NCI-H2081 treated with DMSO at 0.1 percent for 48 hours (cell line): ENCODE results near the gene SLC5A6.

ENCODE experiments used
- DNase-seq: peaks from one replicate; lab custom pipeline; 2025; lab: John Stamatoyannopoulos, UW

SLC5A6 gene

DNA sequence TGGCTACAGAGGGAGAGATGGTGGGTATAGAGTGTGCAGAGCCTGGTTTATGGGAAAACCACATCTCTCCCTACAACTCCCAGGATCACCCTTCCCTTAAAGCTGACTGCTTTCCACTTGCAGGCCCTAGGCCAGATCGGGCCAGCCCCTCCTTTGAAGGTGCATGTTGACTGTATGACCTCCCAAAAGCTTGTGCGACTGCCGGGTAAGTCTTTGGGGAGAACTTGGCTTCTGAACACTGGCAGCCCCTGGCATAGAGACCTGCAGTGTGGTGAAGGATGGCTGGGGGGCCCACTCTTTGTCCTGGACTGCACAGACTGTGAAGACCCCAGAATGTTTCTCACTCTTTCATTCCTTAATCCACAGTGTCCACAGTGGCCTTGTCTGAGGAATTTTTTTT lies 24.6 kb upstream of the SLC5A6 start:
- DNase-seq: no peak

DNA sequence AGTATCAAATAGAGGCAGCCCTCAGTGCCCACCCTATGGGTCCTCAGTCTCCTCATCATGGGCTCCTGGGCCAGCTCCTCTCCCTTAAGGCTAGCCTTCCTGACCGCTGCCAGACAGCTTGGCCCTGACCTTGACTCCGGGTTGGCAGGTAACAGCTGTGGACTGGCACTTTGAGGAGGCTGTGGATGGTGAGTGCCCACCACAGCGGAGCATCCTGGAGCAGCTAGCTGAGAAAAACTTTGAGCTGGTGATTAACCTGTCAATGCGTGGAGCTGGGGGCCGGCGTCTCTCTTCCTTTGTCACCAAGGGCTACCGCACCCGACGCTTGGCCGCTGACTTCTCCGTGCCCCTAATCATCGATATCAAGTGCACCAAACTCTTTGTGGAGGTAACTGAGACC lies 24.1 kb upstream of the SLC5A6 start:
- no peak for DNase-seq

DNA sequence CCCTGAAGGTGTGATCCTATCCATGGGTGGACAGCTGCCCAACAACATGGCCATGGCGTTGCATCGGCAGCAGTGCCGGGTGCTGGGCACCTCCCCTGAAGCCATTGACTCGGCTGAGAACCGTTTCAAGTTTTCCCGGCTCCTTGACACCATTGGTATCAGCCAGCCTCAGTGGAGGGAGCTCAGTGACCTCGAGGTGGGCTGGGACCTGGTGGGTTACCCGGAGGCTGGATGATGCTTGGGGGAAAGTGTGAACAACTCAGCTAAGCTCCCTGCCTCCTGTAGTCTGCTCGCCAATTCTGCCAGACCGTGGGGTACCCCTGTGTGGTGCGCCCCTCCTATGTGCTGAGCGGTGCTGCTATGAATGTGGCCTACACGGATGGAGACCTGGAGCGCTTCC lies 21.3 kb upstream of the SLC5A6 start:
- DNase-seq: no peak

DNA sequence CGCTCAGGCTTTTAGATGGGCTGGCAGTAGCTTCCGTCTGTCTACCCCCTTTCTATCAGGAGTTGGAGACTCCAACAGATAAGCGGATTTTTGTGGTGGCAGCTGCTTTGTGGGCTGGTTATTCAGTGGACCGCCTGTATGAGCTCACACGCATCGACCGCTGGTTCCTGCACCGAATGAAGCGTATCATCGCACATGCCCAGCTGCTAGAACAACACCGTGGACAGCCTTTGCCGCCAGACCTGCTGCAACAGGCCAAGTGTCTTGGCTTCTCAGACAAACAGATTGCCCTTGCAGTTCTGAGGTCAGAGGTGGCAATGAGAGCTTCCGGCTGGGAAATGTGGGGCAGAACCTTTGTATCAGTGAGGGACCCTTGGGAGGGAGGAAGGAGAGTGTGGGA lies 19.9 kb upstream of the SLC5A6 start:
- DNase-seq: no peak

DNA sequence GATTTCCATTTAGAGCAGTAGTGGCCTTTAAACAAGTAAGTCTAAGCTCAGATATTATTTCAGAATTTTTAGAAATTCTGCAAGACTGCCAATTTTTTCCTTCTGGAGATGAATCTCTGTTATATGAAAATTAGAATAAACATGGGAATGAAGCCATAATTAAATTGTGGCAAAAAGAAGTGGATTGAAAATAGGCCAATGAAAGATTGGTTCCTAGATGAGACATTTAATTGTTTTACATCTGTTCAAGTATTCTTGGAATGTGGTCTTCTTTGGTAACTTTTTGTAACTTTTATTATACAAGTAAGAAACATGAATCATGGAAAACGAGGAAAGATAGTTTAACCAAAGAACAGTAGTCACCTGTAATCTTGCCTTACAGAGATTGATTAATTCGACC lies 15.4 kb upstream of the SLC5A6 start:
- DNase-seq: no peak

DNA sequence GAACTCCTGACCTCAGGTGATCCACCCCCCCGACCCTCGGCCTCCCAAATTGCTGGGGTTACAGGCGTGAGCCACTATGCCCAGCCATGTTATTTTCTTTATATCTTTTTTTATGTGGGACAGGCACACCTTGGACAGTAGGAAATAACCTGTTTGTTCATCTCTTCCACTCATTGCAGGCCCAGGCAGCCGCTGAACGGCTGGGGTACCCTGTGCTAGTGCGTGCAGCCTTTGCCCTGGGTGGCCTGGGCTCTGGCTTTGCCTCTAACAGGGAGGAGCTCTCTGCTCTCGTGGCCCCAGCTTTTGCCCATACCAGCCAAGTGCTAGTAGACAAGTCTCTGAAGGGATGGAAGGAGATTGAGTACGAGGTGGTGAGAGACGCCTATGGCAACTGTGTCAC lies 13.5 kb upstream of the SLC5A6 start:
- DNase-seq: no peak

DNA sequence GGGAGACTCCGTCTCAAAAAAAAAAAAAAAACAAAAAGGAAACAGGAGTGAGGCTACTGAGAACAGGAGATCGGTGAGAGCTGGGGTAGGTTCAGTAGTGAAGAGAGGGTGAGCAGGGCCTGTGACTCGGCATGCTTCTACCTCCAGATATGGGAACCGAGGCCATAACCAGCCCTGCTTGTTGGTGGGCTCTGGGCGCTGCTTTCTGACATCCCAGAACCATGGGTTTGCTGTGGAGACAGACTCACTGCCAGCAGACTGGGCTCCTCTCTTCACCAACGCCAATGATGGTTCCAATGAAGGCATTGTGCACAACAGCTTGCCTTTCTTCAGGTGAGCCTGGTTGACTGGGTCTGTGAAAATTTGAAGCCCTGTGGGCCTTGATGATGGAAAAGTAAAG lies 11.3 kb upstream of the SLC5A6 start:
- no peak for DNase-seq

DNA sequence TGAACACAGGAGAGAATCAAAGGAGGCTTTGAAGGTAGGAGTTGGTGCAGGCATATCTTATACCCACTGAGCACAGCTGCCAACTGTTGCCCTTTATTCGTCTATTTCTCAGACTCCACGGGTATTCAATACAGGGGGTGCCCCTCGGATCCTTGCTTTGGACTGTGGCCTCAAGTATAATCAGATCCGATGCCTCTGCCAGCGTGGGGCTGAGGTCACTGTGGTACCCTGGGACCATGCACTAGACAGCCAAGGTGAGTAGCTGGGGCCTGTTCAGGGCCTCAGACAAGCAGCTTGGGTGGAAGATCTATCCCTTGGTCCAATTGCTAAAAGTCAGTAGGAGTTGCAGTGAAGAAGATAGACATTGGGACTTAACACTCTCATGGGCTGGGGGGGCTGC lies 10.3 kb upstream of the SLC5A6 start:
- DNase-seq: no peak

DNA sequence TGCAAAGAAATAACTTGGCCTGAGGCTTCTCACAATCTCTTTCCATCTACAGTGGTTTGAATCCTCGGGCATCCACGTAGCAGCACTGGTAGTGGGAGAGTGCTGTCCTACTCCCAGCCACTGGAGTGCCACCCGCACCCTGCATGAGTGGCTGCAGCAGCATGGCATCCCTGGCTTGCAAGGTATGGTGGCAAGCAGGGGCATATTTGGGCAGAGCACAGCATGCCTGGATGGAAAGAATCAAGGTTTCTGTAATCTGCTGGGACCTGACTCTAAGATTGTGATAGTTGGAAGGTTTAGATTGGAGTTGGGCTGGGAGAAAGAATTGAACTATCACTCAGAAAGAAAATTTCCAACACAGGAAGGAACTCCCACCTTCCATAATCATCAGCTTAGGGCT lies 9.1 kb upstream of the SLC5A6 start:
- no peak for DNase-seq

DNA sequence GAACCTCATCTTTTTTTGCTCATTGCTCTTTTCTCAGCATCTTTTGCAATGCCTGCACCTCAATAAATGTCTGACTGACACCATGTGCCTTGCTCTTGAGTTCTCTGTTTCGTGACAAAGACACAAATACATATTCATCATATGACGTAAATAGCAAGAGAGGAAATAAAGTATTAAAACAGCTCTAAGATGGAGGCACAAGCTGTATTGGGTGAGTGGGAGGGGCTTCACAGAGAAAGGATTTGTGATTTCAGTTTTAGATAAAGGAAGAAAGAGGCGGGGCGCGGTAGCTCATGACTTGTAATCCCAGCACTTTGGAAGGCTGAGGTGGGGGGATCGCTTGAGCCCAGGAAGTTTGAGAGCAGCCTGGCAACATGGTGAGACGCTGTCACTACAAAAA lies 8.0 kb upstream of the SLC5A6 start:
- DNase-seq: no peak

DNA sequence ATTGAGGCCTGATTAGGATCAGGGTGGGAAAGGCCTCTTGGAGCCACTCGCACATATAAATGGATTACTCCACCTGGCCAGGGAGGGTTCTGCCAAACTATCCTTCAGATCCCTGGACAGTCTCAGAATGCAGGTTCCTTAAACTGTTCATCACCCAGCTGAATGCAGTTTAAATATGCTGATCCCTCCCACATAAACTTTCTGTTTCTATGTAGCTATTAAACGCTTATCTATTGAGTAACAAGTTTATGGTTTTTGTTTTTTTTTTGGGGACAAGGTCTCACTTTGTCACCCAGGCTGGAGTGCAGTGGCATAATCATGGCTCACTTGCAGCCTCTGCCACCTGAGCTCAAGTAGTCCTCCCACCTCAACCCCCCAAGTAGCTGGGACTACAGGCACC lies 7.0 kb upstream of the SLC5A6 start:
- DNase-seq: no peak

DNA sequence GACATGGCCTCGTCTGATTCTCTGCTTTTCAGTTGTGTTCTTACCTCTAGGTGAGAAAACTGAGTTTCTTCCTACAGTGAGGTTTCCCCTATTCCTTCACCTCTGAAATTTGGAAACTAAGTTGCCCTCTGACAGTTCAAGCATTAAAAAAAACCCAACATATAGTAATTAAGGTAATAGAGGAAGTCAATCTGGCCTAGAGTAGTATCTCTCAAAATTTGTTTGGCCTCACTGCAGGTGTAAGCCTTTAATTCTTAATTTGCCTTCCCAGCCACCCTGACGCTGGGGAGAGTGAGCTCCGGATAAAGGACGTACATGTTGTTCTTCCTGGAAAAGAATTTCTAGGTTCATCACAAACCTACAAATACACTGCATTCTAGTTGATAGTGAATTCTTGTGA lies 6.5 kb upstream of the SLC5A6 start:
- no peak for DNase-seq

DNA sequence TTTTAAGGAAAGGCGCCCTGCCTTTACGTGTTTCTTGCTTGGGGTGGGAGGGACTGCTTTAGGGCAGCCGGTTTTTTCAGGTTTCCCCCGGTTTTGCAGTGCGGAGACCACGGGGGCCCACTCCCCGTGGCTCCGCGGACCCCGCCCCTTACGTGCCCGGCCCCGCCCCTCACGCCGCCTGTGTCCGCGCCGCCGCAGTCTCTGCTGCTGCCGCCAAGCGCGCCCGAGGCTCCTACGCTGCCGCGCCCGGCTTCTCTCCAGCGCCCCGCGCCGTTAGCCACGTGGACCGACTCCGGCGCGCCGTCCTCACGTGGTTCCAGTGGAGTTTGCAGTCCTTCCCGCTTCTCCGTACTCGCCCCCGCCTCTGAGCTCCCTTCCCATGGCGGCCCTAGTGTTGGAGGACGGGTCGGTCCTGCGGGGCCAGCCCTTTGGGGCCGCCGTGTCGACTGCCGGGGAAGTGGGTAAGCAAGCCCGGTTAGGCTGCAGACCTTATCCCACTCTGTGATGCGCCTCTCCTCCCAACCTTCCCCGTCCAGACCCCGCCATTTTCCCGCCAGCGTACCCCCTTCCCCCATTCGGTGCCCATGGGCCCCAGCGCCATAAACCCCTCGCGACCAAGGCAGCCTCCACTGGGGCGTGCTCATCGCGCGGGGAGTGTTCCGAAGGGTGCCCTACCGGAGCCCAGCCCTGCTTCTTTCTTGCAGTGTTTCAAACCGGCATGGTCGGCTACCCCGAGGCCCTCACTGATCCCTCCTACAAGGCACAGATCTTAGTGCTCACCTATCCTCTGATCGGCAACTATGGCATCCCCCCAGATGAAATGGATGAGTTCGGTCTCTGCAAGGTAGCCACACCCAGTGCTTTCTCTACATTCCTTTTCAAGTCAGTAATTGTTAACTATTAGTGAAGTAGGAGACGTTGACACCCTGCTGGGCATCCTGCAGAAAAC lies 5.4 kb upstream of the SLC5A6 start, which contains the start of gene CAD:
TSS of gene CAD (plus strand) at position 197 of the 949 bp plus-strand sequence. CDS start at position 380, 183 bp downstream.
- peak; percentile 74 for DNase-seq

DNA sequence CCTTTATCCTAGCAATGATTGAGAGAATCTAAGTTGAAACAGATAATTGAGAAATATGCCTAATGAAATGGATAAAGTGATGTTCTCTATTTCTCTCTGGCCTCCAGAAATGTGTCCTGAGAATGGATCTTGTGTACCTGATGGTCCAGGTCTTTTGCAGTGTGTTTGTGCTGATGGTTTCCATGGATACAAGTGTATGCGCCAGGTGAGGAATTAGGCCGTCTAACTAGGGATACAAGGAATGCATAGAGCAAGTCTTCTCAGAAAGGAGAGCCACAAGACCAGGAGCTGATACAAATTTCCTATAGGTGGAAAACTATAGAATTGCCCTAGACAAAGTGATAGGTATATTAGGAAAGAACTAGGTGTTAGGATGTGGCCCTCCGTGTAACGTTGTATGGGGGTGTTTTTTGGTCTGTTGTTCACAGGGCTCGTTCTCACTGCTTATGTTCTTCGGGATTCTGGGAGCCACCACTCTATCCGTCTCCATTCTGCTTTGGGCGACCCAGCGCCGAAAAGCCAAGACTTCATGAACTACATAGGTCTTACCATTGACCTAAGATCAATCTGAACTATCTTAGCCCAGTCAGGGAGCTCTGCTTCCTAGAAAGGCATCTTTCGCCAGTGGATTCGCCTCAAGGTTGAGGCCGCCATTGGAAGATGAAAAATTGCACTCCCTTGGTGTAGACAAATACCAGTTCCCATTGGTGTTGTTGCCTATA lies 4.5 kb upstream of the SLC5A6 start:
- no peak for DNase-seq

DNA sequence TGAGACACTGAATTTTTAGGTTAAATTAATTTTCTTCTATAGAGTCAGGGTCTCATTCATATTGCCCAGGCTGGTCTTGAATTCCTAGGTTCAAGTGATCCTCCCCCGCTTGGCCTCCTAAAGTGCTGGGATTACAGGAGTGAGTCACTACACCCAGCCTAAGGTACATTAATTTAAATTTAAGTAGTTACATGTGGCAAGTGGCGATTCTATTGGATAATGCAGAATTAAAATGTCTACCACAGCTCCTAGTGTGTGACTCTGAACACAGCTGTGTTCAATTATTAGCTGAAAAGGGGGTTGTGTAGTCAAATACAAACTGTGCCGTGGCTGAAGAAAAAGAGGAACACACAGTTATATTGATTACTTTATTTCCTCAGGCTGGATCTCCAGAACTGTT lies 2.9 kb upstream of the SLC5A6 start:
- DNase-seq: no peak

DNA sequence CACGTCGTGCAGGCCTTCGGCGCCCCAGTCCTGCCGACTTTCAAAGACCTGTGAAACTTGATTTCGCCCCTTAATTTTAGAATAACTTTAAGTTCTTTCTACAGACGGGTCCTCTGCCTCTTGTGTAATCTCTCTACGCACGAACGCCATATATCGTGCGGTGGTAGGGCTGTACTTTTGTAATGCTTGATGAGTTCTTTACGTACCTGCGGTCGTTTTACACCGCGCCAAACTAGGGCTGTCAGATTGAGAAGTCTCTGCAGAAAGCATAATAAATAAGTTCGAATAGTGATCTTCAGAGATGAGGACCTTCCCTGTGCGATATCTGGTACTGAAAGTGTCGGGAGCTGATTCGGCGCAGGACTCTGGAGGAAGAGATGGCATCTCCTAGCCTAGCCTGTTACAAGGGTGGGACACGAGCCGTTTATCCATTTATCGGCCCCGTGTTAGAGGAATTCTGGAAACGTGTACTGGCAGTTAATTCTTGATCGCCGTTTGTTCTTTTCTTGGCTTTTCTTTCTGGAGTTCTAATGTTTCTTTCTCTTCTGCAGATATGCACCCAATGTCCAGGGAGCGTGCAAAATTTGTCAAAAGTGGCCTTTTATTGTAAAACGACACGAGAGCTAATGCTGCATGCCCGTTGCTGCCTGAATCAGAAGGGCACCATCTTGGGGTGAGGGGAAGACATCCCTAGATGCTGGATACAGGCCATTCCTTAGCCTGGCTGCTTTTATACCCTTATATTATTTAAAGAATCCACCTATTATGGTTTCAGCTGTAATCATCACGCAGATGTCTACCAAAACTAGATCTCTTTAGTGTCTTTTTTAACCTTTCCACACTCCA lies 781 bp upstream of the SLC5A6 start:
- DNase-seq: no peak

DNA sequence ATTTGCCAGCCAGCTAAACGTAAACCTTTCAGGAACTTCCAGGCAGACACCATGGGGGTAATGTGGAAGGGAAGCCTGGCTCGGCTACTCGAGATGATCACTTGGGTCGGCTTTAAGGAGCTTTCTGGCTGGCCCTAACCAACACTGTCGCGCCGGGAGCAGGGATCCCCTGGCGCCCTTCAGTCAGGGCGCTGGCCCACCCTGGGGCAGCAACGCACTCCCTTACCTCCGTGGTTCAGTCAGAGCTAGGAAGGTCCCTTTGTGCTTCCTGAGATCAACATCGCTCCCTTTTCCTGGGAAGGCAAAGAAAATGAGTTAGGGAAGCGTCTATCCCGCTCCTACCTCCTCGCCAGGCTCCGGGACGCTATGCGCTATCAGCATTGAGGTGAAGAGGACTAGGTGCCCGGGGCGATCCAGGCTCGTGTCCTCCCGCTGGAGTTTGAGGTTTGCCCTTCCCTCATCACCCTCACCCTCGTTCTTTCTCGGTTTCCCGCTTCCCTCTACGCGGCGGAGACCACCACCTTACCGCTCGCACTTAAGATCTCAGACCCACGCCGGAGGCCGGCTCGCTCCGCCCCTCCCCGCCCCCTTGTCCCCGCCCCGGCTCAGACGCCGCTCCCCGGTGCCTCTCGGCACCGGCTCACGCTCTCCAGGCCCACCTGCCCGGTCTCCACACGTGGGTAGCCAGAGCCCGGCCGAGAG lies 676 bp downstream of the SLC5A6 start:
- DNase-seq: peak; percentile 57

DNA sequence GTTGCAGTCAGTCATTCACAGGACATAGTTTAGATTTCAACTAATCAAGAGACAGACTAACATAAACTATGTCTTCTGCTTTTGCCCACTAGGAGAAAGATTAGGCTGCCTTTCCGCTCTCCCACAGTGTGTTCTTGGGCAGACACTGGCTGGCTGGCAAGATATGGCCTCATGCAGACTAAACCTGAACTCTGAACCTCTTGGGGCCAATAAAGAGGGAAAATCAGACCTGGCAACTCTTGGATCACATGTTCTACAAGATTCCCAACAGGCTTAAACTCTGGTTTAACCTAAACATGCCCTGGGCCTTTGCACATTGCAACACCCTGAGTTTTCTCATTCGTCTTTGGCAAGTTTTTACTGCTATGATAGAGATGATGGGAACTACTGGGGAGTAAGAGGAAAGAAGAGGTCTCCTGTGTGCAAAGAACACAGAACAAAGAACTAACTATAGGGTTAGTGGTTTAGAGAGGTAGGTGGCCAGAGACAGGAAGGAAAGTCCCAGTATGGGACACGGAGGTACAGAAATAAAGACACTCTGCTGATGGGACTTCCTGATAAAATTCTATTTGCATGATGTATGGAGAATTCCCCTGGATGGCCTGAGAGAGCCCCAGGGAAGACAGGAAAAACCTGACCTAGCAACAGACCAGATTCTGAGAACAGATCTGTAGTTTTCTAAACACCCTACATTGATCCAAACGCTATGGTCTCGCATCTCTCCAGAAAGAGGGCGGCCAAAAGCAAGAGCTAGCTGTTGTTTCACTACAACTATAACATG lies 2.3 kb downstream of the SLC5A6 start:
- DNase-seq: no peak

DNA sequence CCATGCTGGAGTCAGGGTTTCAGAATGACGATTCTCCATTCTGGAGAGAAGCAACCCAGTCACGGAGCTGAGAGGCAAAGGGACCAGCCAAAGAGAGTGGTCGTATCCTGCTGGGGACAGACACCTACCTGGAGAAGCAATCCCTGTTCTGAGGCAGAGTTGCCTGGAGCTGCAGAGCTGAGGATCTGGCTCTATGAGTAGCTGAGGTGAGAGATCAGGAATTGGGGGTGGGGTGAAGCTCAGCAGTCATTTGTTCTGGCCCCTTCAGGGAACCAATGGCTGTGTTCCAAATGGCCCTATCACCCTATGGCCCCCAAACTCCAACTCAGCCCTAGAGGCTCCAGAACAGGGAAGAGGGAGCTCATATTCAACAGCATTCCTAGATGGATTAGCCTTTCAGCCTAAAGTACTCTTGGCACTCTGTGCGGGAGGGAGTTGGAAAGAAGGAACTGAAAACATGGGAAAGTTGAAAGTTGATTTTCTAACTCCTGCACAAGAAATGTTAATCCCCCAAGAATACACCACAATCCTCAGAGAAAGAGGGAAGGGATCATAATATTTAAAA lies 3.5 kb downstream of the SLC5A6 start:
- no peak for DNase-seq

DNA sequence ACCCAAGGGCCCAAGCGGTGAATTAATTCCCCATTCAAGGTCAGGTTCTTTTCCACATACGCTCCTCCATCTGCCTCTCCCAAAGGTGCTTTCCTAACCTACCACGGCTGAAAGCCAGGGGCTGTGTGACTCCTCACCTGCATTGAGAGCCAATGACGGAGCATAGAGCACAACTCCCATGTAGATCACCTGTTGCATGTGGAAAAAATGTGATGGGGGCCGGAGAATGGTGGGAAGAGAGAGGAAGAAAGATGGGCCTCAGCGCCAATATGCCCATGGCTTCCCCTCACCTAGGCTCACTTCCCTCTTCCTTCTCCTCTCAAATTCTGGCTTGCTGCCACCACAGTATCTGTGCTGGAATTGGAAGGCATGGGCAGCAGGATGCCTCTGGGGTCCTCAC lies 5.7 kb downstream of the SLC5A6 start:
- no peak for DNase-seq

DNA sequence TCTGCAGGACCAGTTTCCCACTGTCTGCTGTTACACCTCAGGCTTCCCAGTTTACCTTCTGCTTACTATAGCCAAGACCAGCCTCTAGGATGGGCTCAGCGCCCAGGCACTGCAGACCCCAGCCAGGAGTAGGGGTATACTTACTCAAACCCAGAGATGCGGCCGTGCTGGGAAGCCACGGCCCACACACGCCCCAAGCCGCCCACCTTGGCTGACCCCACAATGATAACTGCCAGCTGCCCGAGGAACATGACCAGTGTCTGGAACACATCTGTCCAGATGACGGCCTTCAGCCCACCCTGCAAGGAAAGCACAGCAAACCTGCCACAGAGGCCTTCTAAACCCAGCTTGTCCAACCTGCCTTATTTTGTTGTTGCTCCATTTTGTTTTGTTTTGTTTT lies 6.9 kb downstream of the SLC5A6 start:
- DNase-seq: no peak
